Cardiac fibroblast (primary cell): Measurements from ENCODE around the gene SMAD4.

Experiments used
- DNase-seq, 2 donors: peaks; one replicate each; pipeline versions ENCODE4 v3.0.0 to v3.0.0-alpha.2; 2010; ENCODE audit warnings: low read depth in 2 of 2
- H3K4me3 ChIP-seq, 2 donors: replicated peaks in 1 of 2; 1 replicate in 1 of 2; 2 replicates in 1 of 2; pipeline ENCODE4 v1.5.1; 2011; ENCODE audit warnings: low read depth in 2 of 2, low read length in 2 of 2, mild to moderate bottlenecking in 2 of 2, moderate library complexity in 1 of 2
- TF ChIP-seq, protein P1 (sequence below): IDR thresholded peaks from one replicate; pipeline ENCODE4 v1.5.1; 2011; ENCODE audit warnings: low read depth, mild to moderate bottlenecking, low read length, inconsistent platforms

Gene SMAD4

DNA sequence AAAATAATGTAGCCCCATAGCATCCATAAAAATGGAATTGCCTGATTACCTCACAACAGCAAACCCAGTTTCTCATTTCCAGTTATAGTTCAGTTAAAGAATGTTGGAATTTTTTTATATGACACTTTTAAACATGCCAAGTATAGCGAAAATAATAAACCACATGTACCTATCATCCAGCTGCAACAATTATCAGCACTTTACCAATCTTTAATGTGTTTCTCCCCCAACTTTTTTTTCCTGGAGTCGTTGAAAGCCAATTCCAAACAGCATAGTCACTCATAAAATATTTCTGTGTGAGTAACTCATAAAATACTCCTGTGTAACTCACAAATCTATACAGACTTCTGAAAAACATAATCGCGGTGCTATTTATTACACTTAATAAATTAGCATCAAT lies 38.1 kb downstream of the SMAD4 start:
- DNase-seq, result peak; percentile 70 to 73
- H3K4me3 ChIP-seq, result no peak overlapping the region
- TF ChIP-seq, protein P1, sequence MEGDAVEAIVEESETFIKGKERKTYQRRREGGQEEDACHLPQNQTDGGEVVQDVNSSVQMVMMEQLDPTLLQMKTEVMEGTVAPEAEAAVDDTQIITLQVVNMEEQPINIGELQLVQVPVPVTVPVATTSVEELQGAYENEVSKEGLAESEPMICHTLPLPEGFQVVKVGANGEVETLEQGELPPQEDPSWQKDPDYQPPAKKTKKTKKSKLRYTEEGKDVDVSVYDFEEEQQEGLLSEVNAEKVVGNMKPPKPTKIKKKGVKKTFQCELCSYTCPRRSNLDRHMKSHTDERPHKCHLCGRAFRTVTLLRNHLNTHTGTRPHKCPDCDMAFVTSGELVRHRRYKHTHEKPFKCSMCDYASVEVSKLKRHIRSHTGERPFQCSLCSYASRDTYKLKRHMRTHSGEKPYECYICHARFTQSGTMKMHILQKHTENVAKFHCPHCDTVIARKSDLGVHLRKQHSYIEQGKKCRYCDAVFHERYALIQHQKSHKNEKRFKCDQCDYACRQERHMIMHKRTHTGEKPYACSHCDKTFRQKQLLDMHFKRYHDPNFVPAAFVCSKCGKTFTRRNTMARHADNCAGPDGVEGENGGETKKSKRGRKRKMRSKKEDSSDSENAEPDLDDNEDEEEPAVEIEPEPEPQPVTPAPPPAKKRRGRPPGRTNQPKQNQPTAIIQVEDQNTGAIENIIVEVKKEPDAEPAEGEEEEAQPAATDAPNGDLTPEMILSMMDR, result no peak

DNA sequence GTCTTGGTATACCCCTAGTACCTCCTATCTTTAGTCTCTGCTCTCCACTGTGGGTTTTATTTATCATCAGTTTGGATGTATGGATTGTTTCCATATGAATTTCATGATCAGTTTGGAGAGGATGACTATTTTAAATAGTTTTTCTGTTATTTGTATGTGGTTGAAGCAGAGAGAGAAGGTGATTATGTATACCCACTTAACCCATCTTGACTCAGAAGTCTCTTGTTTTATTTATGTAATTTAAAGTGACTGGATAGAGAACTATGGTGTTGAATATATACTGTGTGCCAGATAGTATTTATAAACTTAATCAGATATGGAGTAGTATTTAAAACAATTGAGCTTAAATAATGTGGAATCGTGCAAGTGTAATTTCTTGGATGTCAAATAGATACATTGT lies 39.9 kb downstream of the SMAD4 start:
- DNase-seq, result no peak
- TF ChIP-seq, protein P1, result no peak
- H3K4me3 ChIP-seq, result no peak overlapping the region

DNA sequence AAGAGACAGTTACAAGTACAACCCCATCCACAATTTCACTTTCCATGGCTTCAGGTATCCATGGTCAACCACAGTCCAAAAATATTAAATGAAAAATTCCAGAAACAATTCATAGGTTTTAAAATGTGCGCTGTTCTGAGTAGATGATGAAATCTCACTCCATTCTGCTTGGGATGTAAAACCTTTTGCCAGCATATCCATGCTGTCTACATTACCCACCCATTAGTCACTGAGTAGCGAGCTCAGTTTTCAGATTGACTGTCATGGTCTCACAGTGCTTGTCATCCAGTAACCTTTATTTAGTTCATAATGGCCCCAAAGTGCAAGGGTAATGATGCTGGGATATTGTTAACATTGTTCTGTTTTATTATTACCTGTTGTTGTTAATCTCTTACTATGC lies 40.5 kb downstream of the SMAD4 start:
- no peak overlapping the region for H3K4me3 ChIP-seq
- peak; percentile 74 to 93 for DNase-seq
- TF ChIP-seq, protein P1, result no peak

DNA sequence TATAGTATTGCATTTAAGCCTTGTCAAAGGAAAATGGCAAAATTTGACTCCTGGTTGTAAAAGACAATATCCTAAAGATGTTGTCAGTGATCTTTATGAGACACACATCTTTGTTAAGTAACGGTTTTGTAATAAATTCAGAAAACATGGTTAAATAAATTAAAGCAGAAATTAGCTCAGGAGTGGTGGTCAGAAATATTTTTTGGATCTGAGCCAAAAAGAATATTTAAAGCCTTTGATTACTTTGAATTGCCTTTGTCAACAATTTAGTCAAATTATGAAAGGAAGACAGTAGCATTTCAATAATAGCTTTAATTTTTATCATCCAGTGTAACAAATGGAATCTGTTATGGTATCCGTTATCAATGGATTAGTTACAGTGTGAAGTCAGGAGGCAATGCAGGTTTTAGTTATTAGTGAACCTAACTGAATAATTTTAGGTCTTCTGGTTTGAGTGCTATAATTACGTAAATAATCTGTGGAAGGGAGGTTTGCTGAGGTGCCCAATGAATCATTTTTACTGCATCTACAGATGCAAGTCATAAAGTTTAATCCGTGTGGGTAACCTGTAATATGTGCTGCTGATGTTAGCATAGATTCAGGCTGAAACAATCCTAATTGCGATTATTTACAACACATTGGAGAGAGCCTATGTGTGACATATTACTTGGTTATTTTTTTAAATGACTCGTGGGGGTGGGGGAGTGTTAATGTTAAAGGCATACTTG lies 42.7 kb downstream of the SMAD4 start:
- TF ChIP-seq, protein P1, result no peak
- H3K4me3 ChIP-seq, result no peak overlapping the region
- no peak for DNase-seq

DNA sequence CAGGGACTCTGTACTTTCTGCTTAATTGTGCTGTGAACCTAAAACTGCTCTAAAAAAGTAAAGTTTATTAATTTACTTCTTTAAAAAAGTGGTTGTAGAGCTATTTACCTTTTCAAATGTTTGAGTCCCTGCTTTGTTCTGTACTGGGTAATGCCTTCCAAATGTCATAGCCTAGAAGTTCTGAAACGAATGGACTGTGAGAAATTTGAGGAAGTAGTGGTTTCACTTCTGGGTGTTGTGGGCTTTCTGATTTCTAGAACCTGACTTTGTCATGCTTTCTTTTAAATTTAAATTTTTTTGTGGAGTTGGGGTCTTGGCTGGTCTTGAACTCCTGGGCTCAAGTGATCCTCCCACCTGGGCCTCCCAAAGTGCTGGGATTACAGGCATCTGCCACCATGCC lies 44.6 kb downstream of the SMAD4 start:
- TF ChIP-seq, protein P1, result no peak
- no peak for DNase-seq
- no peak overlapping the region for H3K4me3 ChIP-seq

DNA sequence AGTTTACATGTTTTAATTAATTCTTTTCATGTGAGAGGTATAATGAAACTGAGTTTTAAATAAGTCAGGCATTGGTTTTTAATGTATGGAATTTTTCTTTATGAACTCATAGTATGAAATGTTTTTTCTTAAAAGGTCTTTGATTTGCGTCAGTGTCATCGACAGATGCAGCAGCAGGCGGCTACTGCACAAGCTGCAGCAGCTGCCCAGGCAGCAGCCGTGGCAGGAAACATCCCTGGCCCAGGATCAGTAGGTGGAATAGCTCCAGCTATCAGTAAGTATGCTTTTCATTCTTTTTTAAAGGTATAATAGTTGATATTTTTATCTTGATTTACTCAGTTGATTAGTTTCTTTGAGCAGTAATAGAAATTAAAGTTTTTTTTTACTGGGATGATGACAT lies 46.5 kb downstream of the SMAD4 start:
- no peak for DNase-seq
- H3K4me3 ChIP-seq, result no peak overlapping the region
- TF ChIP-seq, protein P1, result no peak

DNA sequence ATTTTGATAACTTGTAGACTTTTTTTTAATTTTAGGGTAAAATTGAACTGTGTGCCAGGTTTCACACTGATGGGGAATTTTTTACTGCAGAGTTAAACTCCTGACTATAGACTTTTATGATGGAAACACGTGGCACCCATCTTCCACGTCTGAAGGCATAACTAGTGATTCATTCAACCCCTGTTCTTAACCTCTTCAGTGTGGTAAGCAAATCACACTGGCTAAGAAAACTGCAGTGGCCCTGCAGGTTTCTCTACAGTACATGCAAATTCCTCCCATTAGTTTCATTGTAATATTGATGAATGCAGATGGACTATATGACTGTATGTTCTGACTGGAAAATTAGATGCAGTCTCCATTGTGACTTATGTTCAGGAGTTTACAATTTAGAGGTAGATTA lies 47.2 kb downstream of the SMAD4 start:
- TF ChIP-seq, protein P1, result no peak
- DNase-seq, result peak; percentile 15 to 66
- no peak overlapping the region for H3K4me3 ChIP-seq
